HG02798 (cell line): ENCODE results near the gene CCNG2.
A peak's percentile ranks its signal among the peaks of the same experiment; 100 is the strongest.

Experiments
- ATAC-seq: cut with Tn5 transposase; IDR thresholded peaks from one replicate; pipeline ENCODE4 v1.9.1; 2021; ENCODE audit warnings: mild to moderate bottlenecking; ENCODE audit not compliant: unreplicated experiment, poor library complexity

Gene CCNG2

GRCh38 chr4:77174426-77174825 is 17.4 kb downstream of the CCNG2 start:
- ATAC-seq: no peak

GRCh38 chr4:77175201-77175611 is 18.2 kb downstream of the CCNG2 start:
- no peak for ATAC-seq

DNA sequence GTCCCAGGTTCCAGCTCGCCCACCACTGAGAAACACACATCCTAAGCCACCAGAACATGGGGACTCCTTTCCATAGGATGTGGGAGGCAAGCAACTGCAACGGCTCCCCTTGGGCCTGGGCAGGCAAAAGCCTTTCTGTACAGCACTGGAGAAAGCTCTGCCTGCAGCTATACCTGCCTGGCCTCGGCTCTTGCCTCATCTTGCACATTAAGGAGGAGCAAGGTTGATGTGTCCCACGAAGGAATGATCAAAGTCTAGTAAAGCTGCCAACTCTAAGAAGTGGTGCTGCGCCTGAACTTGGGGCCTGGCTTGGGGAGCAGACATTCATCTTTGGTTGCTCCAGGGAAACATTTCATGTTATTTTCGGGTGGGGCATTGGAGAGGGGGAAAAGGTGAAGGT is 19.6 kb downstream of the CCNG2 start:
- ATAC-seq: no peak

DNA sequence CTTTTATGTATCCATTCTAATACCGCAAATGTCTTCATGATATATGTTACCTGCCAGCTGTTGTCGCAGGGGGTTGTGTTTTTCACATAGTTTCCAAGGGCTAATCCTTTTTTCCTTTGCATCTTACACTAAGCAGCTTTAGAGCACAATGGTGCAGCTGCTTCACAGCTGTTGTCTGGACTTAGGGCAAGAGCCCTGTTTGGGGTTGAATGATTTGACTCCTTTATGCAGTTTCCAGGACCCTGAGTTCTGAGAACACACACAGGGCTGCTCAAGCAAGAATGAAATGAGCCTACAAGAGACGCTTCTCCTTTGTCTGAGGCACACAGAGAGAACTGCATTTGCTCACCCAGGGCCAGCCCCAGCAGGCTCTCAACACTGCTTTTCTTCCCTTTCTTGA is 20.2 kb downstream of the CCNG2 start:
- no peak for ATAC-seq

DNA sequence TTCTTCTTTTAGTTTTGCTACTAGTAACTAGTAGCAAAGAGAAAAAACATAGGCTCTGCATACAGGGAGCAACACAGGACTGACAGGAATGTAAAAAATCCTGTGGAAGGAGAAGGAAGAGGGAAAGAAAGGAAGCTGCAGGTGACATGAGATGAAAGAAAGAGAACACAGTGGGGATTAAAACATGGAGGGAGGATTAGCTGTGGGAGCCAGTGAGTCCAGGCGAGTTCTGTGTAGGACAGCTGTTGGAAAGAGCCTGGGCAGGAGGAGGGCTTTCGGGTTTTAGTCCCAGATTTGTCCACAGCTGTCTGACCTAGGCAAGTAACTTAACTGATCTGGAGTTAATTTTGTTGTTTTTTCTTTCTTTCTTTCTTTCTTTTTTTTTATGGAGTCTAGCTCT is 21.6 kb downstream of the CCNG2 start:
- no peak for ATAC-seq

GRCh38 chr4:77179519-77179918 is 22.5 kb downstream of the CCNG2 start:
- no peak for ATAC-seq

- no peak for ATAC-seq
Measured at GRCh38 chr4:77181720-77182119, 24.7 kb downstream of the CCNG2 start.

- no peak for ATAC-seq
Measured at GRCh38 chr4:77183777-77184420, 26.9 kb downstream of the CCNG2 start.

GRCh38 chr4:77184974-77185373 is 28.0 kb downstream of the CCNG2 start:
- ATAC-seq: no peak

DNA sequence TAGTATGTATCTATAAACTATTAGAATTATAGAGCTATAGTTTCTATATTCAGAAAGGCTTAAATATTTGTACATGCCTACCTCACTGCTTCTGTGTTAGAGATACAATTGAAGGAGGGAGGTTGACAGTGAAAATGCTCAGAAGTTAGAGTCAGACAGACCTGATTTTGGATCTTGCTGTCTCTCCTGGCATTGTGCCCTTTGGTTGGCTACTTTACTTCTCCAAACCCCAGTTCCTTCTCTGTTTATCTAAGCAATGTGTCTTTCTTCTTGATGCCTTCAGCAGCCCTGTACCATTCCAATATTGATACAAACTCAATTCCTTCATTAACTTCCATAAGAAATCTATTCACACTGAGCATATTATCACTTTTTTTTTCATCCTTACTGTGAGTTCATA is 28.7 kb downstream of the CCNG2 start:
- no peak for ATAC-seq

DNA sequence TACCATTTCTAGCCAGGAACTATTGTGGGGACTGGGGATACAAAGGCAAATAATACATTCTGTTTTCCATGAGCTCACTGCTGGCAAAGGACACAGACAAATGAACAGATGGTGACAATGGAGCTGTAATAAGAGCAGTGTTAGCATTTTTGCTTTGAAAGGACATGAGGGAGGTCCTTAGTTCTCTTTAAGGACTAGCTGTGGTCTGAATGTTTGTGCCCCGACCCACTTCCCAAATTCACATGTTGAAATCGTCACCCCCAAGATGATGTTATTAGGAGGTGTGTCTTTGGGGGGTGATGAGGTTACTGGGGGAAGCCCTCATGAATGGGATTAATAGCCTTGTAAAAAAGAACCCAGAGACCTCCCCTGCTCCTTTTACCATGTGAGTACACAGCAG is 30.3 kb downstream of the CCNG2 start:
- ATAC-seq: no peak

DNA sequence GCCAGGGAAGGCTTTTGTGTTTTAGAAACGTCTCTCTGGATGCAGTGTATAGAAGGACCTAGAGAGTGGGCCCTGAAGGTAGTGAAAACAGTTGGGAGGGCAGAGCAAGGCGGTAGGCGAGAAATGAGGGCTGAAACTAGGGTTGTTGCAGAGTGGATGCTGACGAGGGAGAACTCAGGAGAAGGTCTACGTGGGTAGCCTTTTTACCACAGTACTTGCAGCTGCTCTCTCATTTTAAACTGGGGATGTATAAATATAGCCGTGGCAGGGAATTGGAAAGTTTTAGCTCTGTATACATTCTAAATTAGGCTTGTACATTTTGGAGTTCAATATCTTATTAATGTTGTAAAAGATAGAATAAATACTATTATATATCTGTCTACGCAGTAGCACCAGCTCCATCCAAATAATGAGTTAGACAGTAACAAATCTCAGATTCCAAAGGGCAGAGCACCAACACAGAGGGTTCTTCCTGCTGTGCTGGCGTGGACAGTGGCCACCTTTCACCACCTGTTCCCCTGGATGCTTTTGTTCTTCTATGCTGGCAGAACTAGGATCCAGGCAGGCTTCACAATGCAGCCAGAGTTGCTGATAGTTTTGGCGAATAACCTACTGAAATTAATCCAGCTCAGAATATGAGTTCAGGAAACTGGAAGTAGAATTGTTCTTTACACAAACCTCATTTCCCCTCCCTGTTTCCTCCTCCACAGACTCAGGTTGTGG is 31.7 kb downstream of the CCNG2 start:
- ATAC-seq: no peak

DNA sequence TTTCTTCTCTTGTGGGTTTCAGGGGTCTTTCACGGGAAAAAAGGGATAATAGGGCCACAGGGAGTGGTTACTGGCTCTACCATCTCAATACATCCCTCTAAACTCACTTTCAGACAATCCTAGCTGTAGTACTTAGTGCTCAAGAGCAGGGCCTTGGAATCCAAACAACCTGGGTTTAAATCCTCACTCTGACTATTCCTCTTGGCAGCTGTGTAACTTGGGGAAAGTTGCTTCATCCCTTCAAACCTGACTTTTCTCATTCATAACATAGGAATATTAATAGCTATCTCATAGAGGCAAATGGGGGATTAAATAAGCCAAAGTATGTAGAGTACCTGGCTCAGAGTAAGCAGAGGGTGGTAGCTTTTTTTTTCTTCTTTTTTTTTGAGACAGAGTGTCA is 32.4 kb downstream of the CCNG2 start:
- ATAC-seq: no peak

DNA sequence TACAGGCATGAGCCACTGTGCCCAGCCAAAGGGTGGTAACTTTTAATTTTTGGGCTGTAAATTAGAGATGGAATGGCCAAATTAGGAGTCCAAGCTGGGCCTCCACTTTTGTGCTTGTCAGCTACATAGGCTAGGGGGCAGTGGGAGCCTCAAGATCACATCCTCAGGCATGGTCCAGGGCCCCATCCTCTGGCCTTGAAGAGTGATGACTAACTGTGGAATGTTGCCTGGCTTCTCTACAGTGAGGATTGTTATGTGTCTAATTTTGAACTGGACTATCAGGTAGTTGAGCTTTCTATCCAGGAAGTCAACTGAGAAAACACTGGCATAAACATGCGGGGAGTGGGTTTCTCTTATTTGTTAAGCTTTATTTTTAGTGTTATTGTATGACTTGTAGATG is 33.0 kb downstream of the CCNG2 start:
- no peak for ATAC-seq

DNA sequence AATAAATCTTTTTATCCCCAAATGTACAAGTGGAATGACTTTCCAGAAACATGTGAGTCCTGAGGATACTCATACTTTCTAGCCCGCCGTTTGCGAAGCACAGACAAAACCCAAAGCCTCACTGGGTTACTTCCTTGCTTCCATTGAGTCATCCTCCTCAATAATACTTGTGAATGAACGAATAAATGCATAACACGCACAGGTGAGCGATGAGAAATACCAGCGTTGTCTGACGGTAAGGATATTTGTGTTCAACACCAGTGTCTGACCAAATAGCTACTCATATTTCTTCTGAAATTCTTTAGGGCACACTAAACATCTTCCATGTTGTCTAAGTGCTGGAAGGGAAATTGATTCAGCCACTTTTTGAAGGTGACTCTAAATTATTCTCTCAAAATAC is 36.0 kb downstream of the CCNG2 start:
- ATAC-seq: no peak

GRCh38 chr4:77193511-77194102 is 36.6 kb downstream of the CCNG2 start:
- peak; percentile 93 for ATAC-seq

DNA sequence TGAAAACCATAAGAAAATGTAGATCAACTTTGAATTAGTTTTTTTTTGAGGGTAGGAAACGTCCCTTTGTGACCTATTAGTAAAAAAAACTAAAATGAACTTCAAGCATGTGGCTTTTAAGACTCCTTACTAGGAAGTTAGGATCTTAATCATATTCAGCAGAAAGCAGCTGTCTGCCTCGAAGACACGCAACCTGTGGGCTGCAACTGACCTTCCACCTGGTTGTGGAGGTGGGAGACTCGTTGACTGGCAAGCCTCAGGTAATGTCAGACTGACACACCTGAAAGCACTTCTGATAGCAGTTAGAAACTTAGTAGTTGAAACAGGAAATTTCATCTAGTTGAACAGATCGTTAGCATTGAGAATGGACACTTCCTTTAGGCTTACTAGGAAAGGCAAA is 37.4 kb downstream of the CCNG2 start:
- no peak for ATAC-seq

DNA sequence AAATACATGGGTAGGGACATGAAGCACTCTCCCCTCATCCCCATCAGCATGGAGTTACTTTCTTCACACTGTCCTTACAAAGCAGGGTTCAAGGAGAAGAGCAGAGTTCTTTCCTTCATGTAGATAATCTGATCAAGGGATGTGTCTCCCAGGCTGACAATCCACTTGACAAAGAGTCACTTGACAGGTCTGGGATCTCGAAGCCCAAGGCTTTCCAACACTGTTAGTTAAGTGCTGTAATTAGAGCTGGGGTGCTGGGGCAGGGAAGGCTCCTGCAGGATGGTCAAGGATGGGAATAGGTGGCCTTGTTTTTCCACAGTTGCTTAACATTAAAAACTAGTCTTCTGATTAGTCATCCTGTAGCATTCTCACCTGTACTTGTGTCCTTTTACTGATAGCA is 38.0 kb downstream of the CCNG2 start:
- no peak for ATAC-seq

DNA sequence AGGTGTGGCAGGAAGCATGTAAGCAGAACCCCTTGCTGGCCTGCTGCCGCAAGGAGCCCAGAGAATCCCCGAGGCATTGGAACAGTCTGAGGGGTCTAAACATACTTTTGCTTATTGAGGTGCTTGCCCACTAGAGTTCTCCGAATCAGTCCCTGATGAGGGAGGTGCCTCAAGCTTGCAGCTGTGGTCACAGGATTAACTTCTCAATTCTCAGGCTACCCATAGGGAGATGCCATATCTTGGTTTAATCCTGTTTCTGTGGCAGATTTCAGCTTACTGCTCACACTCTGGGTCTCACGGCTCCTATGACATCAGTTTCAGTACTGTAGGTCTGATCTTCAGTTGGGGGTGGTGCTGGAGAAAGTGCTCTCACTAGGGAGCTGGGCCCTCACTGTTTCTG is 39.9 kb downstream of the CCNG2 start:
- peak; percentile 34 for ATAC-seq

- no peak for ATAC-seq
Measured at GRCh38 chr4:77197361-77197760, 40.4 kb downstream of the CCNG2 start.

- no peak for ATAC-seq
Measured at GRCh38 chr4:77197831-77198230, 40.8 kb downstream of the CCNG2 start.

DNA sequence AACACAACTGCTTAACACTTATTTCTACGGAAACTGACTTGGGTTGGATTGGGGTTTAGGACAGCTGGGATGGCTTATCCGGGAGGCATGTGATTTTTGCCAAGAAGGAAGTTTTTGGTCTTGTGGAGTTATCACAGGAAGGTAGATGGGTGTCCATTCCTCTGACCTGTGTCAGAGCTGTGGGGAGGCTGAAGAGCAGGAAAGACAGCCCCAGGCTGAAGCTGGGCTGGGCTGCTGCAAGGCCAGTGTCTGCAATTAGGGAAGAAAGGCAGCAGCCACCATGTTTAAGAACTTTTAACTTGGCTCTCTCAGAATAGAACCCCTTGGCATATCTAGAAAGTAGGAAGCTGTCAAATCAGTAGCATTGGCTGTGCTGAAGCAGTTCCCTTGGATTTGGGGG is 42.3 kb downstream of the CCNG2 start:
- ATAC-seq: no peak
